Renal pelvis (tissue), 12 donors: Measurements from ENCODE around the gene CDH16. TPM values are rescaled to one million over a fixed set of nuclear protein-coding genes. Genes with fewer than 3 reads are reported as not detected.
A peak's percentile ranks its signal among the peaks of the same experiment; 100 is the strongest.
"Not testable (repeated sequence)": the region's sequence is repeated elsewhere in the genome, so short reads cannot be mapped to it uniquely, and the experiment has no call there.

Experiments used
- DNase-seq: peaks from one replicate; pipeline ENCODE4 v3.0.0-alpha.2; 2013
- long read RNA-seq, 16 experiments: transcript quantifications; one replicate each; lab custom pipeline, GENCODE V29; 2026
- polyA plus RNA-seq, 3 donors: library from polyadenylated mRNA; unstranded; fragments of 120-200 nt; gene quantifications; one replicate each; pipeline ENCODE4 v1.2.1, GENCODE V29; 2013; ENCODE audit not compliant: insufficient read length in 3 of 3

The CDH16 gene
- 100 to 1,000 TPM; 267 to 319 (median 317) TPM for polyA plus RNA-seq
- long read RNA-seq, donor 1, transcript CDH16-201 (18 exons, 2,954 nt): major isoform, 16 of 64 reads
- long read RNA-seq, donor 1, partial matches to known transcripts: 43 of 64 reads
- long read RNA-seq, donor 1, other reads (novel, unspliced or antisense): 0 of 64 reads
- long read RNA-seq, donor 2, transcript CDH16-201 (18 exons, 2,954 nt): major isoform, 32 of 111 reads
- long read RNA-seq, donor 2, partial matches to known transcripts: 75 of 111 reads
- long read RNA-seq, donor 2, other reads (novel, unspliced or antisense): 0 of 111 reads
- long read RNA-seq, donor 3, transcript CDH16-201 (18 exons, 2,954 nt): major isoform, 16 of 101 reads
- long read RNA-seq, donor 3, partial matches to known transcripts: 83 of 101 reads
- long read RNA-seq, donor 3, other reads (novel, unspliced or antisense): 0 of 101 reads
- long read RNA-seq, donor 4, transcript CDH16-201 (18 exons, 2,954 nt): major isoform, 24 of 104 reads
- long read RNA-seq, donor 4, partial matches to known transcripts: 76 of 104 reads
- long read RNA-seq, donor 4, other reads (novel, unspliced or antisense): 0 of 104 reads
- long read RNA-seq, donor 5, transcript CDH16-201 (18 exons, 2,954 nt): major isoform, 11 of 51 reads
- long read RNA-seq, donor 5, partial matches to known transcripts: 38 of 51 reads
- long read RNA-seq, donor 5, other reads (novel, unspliced or antisense): 0 of 51 reads
- long read RNA-seq, donor 6, transcript CDH16-201 (18 exons, 2,954 nt): major isoform, 24 of 84 reads
- long read RNA-seq, donor 6, partial matches to known transcripts: 55 of 84 reads
- long read RNA-seq, donor 6, other reads (novel, unspliced or antisense): 0 of 84 reads
- long read RNA-seq, donor 7, transcript CDH16-201 (18 exons, 2,954 nt): major isoform, 19 of 223 reads
- long read RNA-seq, donor 7, partial matches to known transcripts: 201 of 223 reads
- long read RNA-seq, donor 7, other reads (novel, unspliced or antisense): 0 of 223 reads
- long read RNA-seq, donor 8, partial matches to known transcripts: 0 of 1 reads
- long read RNA-seq, donor 8, other reads (novel, unspliced or antisense): 0 of 1 reads
- long read RNA-seq, donor 9, transcript CDH16-201 (18 exons, 2,954 nt): major isoform, 30 of 145 reads
- long read RNA-seq, donor 9, partial matches to known transcripts: 113 of 145 reads
- long read RNA-seq, donor 9, other reads (novel, unspliced or antisense): 0 of 145 reads
- long read RNA-seq, donor 10, transcript CDH16-201 (18 exons, 2,954 nt): major isoform, 27 of 157 reads
- long read RNA-seq, donor 10, partial matches to known transcripts: 127 of 157 reads
- long read RNA-seq, donor 10, other reads (novel, unspliced or antisense): 0 of 157 reads
- long read RNA-seq, donor 11, transcript CDH16-201 (18 exons, 2,954 nt): major isoform, 17 of 112 reads
- long read RNA-seq, donor 11, partial matches to known transcripts: 92 of 112 reads
- long read RNA-seq, donor 11, other reads (novel, unspliced or antisense): 0 of 112 reads
- long read RNA-seq, donor 12, transcript CDH16-201 (18 exons, 2,954 nt): major isoform, 41 of 133 reads
- long read RNA-seq, donor 12, partial matches to known transcripts: 88 of 133 reads
- long read RNA-seq, donor 12, other reads (novel, unspliced or antisense): 0 of 133 reads
- long read RNA-seq, donor 13, transcript CDH16-201 (18 exons, 2,954 nt): major isoform, 6 of 83 reads
- long read RNA-seq, donor 13, partial matches to known transcripts: 74 of 83 reads
- long read RNA-seq, donor 13, other reads (novel, unspliced or antisense): 0 of 83 reads
- long read RNA-seq, donor 14: 0 reads
- long read RNA-seq, donor 15: 0 reads
- long read RNA-seq, donor 16, transcript CDH16-201 (18 exons, 2,954 nt): major isoform, 28 of 122 reads
- long read RNA-seq, donor 16, partial matches to known transcripts: 92 of 122 reads
- long read RNA-seq, donor 16, other reads (novel, unspliced or antisense): 0 of 122 reads

- DNase-seq: peak; percentile 75
These were observed at the start of gene CDH16 for GRCh38 chr16:66918803-66919568. CDH16 (minus strand) TSS chr16:66918885; CDS start chr16:66918065, 820 bp downstream.

DNA sequence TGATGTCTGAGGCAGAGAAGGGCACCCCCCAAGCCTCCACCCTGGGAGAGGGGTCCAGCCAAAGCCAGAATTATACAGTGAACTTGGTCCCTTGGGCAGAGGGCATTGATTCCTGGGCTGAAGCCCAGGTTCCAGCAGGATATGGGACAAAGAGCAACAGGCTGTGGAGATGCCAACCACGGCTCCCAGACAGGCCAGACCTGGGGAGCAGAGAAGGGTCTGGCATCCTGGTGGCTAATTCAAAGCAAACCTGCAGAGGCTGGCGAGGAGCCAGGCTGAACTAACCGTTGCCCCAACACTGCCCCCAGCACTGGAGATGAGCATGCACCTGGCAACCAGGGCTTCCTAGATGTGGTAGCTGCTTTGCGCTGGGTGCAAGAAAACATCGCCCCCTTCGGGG is 45.4 kb upstream of the CDH16 start:
- DNase-seq: no peak

GRCh38 chr16:66961914-66962313 is 43.2 kb upstream of the CDH16 start:
- DNase-seq: no peak

- peak; percentile 64 for DNase-seq
These were observed 42.5 kb upstream of the CDH16 start, which contains the start of gene CES3 for GRCh38 chr16:66961065-66961744. CES3 (plus strand) TSS chr16:66961266; CDS start chr16:66961308, 42 bp downstream.

GRCh38 chr16:66960270-66960669 is 41.6 kb upstream of the CDH16 start:
- DNase-seq: no peak

GRCh38 chr16:66959704-66960161 is 41.0 kb upstream of the CDH16 start:
- DNase-seq: no peak

GRCh38 chr16:66958857-66959703 is 40.4 kb upstream of the CDH16 start:
- no peak for DNase-seq

DNA sequence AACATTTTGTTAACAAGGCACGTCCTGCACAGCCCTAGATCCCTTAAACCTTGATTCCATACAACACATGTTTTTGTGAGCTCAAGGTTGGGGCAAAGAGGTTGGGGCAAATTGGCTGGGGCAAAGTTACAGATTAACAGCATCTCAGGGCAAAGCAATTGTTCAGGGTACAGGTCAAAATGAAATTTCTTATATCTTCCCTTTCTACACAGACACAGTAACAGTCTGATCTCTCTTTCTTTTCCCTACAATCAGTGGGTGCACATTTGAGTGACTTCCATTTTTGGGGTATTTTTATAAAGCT is 37.4 kb upstream of the CDH16 start:
- not testable (repeated sequence) for DNase-seq

DNA sequence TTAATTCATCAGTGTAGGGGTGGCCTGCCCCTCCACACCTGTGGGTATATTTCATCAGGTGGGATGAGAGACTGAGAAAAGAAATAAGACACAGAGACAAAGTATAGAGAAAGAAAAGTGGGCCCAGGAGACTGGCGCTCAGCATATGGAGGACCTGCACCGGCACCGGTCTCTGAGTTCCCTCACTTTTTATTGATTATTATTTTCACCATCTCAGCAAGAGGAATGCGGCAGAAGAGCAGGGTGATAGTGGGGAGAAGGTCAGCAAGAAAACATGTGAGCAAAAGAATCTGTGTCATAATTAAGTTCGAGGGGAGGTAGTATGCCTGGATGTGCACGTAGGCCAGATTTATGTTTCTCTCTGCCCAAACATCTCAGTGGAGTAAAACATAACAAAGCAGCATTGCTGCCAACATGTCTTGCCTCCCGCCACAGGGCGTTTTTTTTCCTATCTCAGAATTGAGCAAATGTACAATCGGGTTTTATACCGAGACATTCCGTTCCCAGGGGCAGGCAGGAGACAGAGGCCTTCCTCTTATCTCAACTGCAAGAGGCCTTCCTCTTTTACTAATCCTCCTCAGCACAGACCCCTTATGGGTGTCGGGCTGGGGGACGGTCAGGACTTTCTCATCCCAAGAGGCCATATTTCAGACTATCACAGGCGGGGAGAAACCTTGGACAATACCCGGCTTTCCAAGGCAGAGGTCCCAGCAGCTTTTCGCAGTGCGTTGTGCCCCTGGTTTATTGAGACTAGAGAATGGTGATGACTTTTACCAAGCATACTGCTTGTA is 36.9 kb upstream of the CDH16 start:
- DNase-seq: not testable (repeated sequence)

- peak; percentile 73 for DNase-seq
These were observed 35.5 kb upstream of the CDH16 start for GRCh38 chr16:66954097-66954659.

- no peak for DNase-seq
These were observed 34.9 kb upstream of the CDH16 start for GRCh38 chr16:66953462-66954096.

DNA sequence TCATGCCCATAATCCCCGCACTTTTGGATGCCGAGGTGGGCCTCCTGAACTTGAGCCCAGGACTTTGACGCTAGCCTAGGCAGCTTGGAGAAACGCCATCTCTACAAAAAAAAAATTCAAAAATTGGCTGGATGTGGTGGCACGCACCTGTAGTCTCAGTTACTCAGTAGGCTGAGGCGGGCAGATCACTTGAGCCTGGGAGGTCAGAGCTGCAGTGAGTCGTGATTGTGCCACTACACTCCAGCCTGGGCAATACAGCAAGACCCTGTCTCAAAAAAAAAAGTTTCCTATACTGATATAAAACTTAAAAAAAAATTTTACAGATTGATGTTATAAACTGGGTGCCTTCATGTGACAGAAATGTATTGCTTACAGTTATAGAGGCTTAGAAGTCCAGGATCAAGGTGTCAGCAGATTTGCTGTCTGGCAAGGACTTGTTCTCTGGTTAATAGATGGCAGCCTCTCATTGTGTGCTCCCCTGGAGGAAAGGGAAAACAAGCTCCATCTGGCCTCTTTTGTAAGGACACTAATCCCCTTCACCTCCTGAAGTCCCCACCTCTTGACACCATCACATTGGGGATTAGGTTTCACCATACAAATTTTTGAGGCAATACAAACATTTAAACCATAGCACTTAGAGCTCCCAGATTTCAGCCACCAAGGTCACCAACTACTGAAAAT is 33.9 kb upstream of the CDH16 start:
- DNase-seq: no peak

DNA sequence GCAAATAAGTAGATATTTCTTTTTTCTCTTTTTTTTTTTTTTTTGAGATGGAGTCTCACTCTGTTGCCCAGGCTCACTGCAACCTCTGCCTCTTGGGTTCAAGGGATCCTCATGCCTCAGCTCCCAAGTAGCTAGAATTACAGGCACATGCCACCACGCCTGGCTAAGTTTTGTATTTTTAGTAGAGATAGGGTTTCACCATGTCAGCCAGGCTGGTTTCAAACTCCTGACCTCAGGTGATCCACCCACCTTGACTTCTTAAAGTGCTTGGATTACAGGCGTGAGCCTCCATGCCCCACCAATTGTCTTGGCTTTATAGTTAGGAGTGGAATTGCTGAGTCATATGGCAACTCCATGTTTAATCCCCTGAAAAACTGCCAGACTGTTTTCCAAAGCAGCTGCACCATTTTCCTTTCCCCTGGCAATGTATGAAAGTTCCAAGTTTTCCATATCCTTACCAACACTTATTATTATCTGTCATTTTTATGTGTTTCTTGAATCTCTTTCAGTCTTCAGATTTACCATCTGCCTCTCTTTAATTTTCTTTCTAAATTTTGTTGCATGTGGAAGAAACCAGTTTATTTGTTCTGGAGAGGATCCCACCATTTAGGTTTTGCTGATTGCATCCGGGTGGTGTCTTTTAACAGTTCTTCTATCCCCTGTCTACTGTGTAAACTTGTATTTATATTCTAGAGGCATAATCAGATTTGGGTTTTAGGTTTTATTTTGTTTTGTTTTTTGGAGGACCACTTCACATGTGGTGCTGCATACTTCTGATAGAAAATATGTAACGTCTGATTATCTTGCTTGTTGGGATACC is 32.5 kb upstream of the CDH16 start:
- no peak for DNase-seq

DNA sequence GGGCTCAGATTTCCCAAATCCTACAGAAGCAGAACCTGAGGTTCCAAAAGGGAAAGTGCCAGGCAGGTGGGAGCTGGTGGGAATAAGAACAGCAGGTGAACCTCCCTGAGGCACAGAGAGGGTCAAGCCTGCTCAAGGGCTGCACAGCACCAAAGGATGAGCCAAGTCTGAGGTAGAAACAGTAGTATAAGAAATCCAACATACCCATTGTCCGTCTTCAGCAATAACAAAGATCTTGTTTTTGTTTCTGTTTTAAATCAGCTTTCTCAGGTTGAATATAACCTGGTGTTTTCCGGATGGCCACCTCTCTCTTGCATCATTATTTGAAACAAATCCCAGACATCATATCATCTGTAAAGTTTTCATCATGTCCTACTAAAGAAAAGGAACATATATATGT is 31.8 kb upstream of the CDH16 start:
- DNase-seq: no peak

GRCh38 chr16:66949472-66949871 is 30.8 kb upstream of the CDH16 start:
- DNase-seq: no peak
